ENCODE data around the gene GRIFIN.

GRIFIN gene

GRCh38 chr7:2502647-2502966 lies 26.4 kb upstream of the GRIFIN start:
- peaks cover 96% of the 10 kb centered on the region for H3K27me3 ChIP-seq (replicated peaks; ENCODE audit: insufficient read depth, low read length)
- no peak overlapping the region for H2AFZ ChIP-seq (ENCODE audit: low read length)
- H3K79me2 ChIP-seq (ENCODE audit: low read length), result no peaks in the 10 kb centered on the region
- H3K4me1 ChIP-seq (ENCODE audit: low read length), result no peaks in the 10 kb centered on the region
- TF ChIP-seq EZH2phosphoT487 (IDR thresholded peaks at IDR 0.05; ENCODE audit: low read length) (no peak), EZH2 (optimal IDR thresholded peaks at IDR 0.05; ENCODE audit: low read depth, low read length) (no peak)
- TF ChIP-seq, protein P1, sequence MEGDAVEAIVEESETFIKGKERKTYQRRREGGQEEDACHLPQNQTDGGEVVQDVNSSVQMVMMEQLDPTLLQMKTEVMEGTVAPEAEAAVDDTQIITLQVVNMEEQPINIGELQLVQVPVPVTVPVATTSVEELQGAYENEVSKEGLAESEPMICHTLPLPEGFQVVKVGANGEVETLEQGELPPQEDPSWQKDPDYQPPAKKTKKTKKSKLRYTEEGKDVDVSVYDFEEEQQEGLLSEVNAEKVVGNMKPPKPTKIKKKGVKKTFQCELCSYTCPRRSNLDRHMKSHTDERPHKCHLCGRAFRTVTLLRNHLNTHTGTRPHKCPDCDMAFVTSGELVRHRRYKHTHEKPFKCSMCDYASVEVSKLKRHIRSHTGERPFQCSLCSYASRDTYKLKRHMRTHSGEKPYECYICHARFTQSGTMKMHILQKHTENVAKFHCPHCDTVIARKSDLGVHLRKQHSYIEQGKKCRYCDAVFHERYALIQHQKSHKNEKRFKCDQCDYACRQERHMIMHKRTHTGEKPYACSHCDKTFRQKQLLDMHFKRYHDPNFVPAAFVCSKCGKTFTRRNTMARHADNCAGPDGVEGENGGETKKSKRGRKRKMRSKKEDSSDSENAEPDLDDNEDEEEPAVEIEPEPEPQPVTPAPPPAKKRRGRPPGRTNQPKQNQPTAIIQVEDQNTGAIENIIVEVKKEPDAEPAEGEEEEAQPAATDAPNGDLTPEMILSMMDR (IDR thresholded peaks at IDR 0.05; ENCODE audit: low read length), result no peak
- no peak overlapping the region for H3K4me2 ChIP-seq (ENCODE audit: low read depth, low read length)
- no peak overlapping the region for H3K27ac ChIP-seq (ENCODE audit: low read length)
- no peak for DNase-seq
- H3F3A ChIP-seq (ENCODE audit: insufficient read depth, low read length), result no peaks in the 10 kb centered on the region
- H3K9me3 ChIP-seq (replicated peaks; ENCODE audit: insufficient read depth, low read length), result no peaks in the 10 kb centered on the region
- no peaks in the 10 kb centered on the region for H3K9me2 ChIP-seq (replicated peaks; ENCODE audit: insufficient read depth, low read length)
- H3K4me3 ChIP-seq (ENCODE audit: low read length), result no peak overlapping the region
- H3K9ac ChIP-seq (ENCODE audit: low read length), result no peak overlapping the region
- no peaks in the 10 kb centered on the region for H3K36me3 ChIP-seq (replicated peaks; ENCODE audit: insufficient read depth, low read length)
- H4K20me1 ChIP-seq (ENCODE audit: insufficient read depth, low read length), result no peaks in the 10 kb centered on the region

DNA sequence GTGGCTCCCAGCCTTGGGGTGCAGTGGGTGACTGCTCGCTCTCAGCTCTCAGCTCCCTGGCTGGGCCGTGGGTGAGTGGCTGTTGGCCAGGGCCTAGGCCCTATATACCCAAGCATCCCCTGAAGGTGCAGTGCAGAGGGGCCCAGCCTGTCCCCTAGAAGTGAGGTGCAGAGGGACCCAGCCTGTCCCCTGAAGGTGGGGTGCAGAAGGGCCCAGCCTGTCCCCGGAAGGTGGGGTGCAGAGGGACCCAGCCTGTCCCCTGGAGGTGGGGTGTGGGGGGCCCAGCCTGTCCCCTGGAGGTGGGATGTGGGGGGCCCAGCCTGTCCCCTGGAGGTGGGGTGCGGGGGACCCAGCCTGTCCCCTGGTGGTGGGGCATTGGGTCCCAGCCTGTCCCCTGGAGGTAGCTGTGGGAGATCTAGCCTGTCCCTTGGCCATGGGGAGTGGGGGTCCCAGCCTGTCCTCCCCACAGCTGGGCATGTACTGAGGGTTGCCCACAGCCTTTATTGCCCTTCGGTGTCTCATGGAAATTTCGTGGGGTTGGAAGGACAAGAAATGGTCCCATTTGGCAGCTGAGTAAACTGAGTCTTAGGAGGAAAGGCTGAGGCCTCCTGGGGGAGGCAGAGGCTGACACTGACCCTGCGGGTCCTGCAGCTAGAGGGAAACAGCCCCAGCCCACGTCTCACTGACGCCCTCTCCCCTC lies 25.9 kb upstream of the GRIFIN start:
- Histone ChIP-seq H3F3A (ENCODE audit: insufficient read depth, low read length) (no peaks in the 10 kb centered on the region), H3K4me3 (ENCODE audit: low read length) (no peak overlapping the region), H3K9me2 (replicated peaks; ENCODE audit: insufficient read depth, low read length) (no peaks in the 10 kb centered on the region), H3K9ac (ENCODE audit: low read length) (no peak overlapping the region), H3K27ac (ENCODE audit: low read length) (no peak overlapping the region), H3K79me2 (ENCODE audit: low read length) (no peaks in the 10 kb centered on the region), H3K4me2 (ENCODE audit: low read depth, low read length) (no peak overlapping the region), H3K27me3 (replicated peaks; ENCODE audit: insufficient read depth, low read length) (peaks cover 96% of the 10 kb centered on the region), H3K9me3 (replicated peaks; ENCODE audit: insufficient read depth, low read length) (no peaks in the 10 kb centered on the region), H4K20me1 (ENCODE audit: insufficient read depth, low read length) (no peaks in the 10 kb centered on the region), H2AFZ (ENCODE audit: low read length) (no peak overlapping the region), H3K36me3 (replicated peaks; ENCODE audit: insufficient read depth, low read length) (no peaks in the 10 kb centered on the region), H3K4me1 (ENCODE audit: low read length) (no peaks in the 10 kb centered on the region)
- no peak for TF ChIP-seq EZH2 (optimal IDR thresholded peaks at IDR 0.05; ENCODE audit: low read depth, low read length)
- TF ChIP-seq, protein P1 (IDR thresholded peaks at IDR 0.05; ENCODE audit: low read length), result no peak
- TF ChIP-seq EZH2phosphoT487 (IDR thresholded peaks at IDR 0.05; ENCODE audit: low read length), result no peak
- DNase-seq, result no peak

DNA sequence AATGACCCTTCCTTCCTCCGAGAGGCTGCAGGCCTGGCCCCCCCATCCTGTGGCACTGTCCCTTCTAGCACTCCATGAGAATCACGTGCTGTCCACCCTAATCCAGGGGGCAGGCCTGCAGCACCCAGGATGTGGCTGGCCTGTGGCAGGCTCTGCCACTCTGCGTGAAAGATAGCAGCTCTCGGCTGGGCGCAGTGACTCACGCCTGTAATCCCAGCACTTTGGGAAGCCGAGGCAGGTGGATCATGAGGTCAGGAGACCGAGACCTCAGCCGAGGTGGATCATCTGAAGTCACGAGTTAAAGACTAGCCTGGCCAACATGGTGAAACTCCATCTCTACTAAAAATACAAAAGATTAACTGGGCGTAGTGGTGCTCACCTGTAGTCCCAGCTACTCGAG lies 24.5 kb upstream of the GRIFIN start:
- H3K27ac ChIP-seq (ENCODE audit: low read length), result no peak overlapping the region
- no peaks in the 10 kb centered on the region for H3K79me2 ChIP-seq (ENCODE audit: low read length)
- H4K20me1 ChIP-seq (ENCODE audit: insufficient read depth, low read length), result no peaks in the 10 kb centered on the region
- H3K27me3 ChIP-seq (replicated peaks; ENCODE audit: insufficient read depth, low read length), result peaks cover 96% of the 10 kb centered on the region
- H3K4me2 ChIP-seq (ENCODE audit: low read depth, low read length), result no peak overlapping the region
- TF ChIP-seq EZH2phosphoT487 (IDR thresholded peaks at IDR 0.05; ENCODE audit: low read length) (no peak), EZH2 (optimal IDR thresholded peaks at IDR 0.05; ENCODE audit: low read depth, low read length) (no peak)
- TF ChIP-seq, protein P1 (IDR thresholded peaks at IDR 0.05; ENCODE audit: low read length), result no peak
- no peak overlapping the region for H2AFZ ChIP-seq (ENCODE audit: low read length)
- no peaks in the 10 kb centered on the region for H3F3A ChIP-seq (ENCODE audit: insufficient read depth, low read length)
- no peaks in the 10 kb centered on the region for H3K4me1 ChIP-seq (ENCODE audit: low read length)
- DNase-seq, result no peak
- no peak overlapping the region for H3K4me3 ChIP-seq (ENCODE audit: low read length)
- H3K9me3 ChIP-seq (replicated peaks; ENCODE audit: insufficient read depth, low read length), result no peaks in the 10 kb centered on the region
- no peak overlapping the region for H3K9ac ChIP-seq (ENCODE audit: low read length)
- no peaks in the 10 kb centered on the region for H3K36me3 ChIP-seq (replicated peaks; ENCODE audit: insufficient read depth, low read length)
- no peaks in the 10 kb centered on the region for H3K9me2 ChIP-seq (replicated peaks; ENCODE audit: insufficient read depth, low read length)
